ENCODE data around the gene CARS2. TPM values are rescaled to one million over a fixed set of nuclear protein-coding genes. Genes with fewer than 3 reads are reported as not detected.

Gene CARS2
- total RNA-seq, 4 donors from 2014 or later, result 49.0 to 78.1 (median 68.4) TPM

GRCh38 chr13:110651726-110652230 lies 54.1 kb downstream of the CARS2 start:
- H3K9me3 ChIP-seq, result no peaks in the 10 kb centered on the region
- TF ChIP-seq POLR2A (IDR thresholded peaks at IDR 0.05) (no peak), CTCF (IDR thresholded peaks at IDR 0.05) (no peak)
- H3K4me3 ChIP-seq (replicated peaks in 1 of 3), result no peak overlapping the region
- peak; percentile 49 to 59 for DNase-seq
- WGBS, 2 donors, result 39 to 50% methylated on average over 9 to 16 of the region's 16 CpGs
- H3K27me3 ChIP-seq, result no peaks in the 10 kb centered on the region
- H3K36me3 ChIP-seq, result peaks cover 0 to 8% of the 10 kb centered on the region in 2 donors
- intact Hi-C loops (cut with DNase I), result no loop called here
- H3K27ac ChIP-seq, result peak overlapping the region in 1 of 3 donors; percentile 20
- peaks cover 13% of the 10 kb centered on the region in 2 donors for H3K4me1 ChIP-seq

- no peak for DNase-seq
- WGBS, 2 donors, result 57 to 73% methylated on average over 13 to 14 of the region's 14 CpGs
- Histone ChIP-seq H3K27ac (peak overlapping the region in 1 of 3 donors; percentile 20), H3K27me3 (no peaks in the 10 kb centered on the region), H3K9me3 (no peaks in the 10 kb centered on the region), H3K4me1 (peaks cover 13% of the 10 kb centered on the region in 2 donors), H3K36me3 (peaks cover 0 to 8% of the 10 kb centered on the region in 2 donors), H3K4me3 (replicated peaks in 1 of 3) (no peak overlapping the region)
- TF ChIP-seq POLR2A (IDR thresholded peaks at IDR 0.05), result no peak
- TF ChIP-seq CTCF (IDR thresholded peaks at IDR 0.05), result no peak
- intact Hi-C loops (cut with DNase I), result no loop called here
Measured at GRCh38 chr13:110651271-110651670, 54.6 kb downstream of the CARS2 start.

GRCh38 chr13:110650436-110650835 lies 55.5 kb downstream of the CARS2 start:
- Histone ChIP-seq H3K9me3 (no peaks in the 10 kb centered on the region), H3K36me3 (peaks cover 0 to 8% of the 10 kb centered on the region in 2 donors), H3K27ac (no peak overlapping the region), H3K4me1 (peaks cover 13% of the 10 kb centered on the region in 2 donors), H3K27me3 (no peaks in the 10 kb centered on the region), H3K4me3 (replicated peaks in 1 of 3) (no peak overlapping the region)
- intact Hi-C loops (cut with DNase I), result no loop called here
- TF ChIP-seq CTCF (IDR thresholded peaks at IDR 0.05) (no peak), POLR2A (IDR thresholded peaks at IDR 0.05) (no peak)
- DNase-seq, result no peak
- WGBS, 2 donors, result 89 to 92% methylated on average over 10 to 13 of the region's 14 CpGs

GRCh38 chr13:110649551-110649950 lies 56.4 kb downstream of the CARS2 start:
- H3K4me3 ChIP-seq (replicated peaks in 1 of 3), result no peak overlapping the region
- H3K4me1 ChIP-seq, result peaks cover 13% of the 10 kb centered on the region in 2 donors
- no peak overlapping the region for H3K27ac ChIP-seq
- intact Hi-C loops (cut with DNase I), result loop anchor here (10.0 kb wide), 1 partner anchor 55 kb away; the partner anchor contains the start of gene CARS2
- DNase-seq, result no peak
- 83 to 84% methylated on average over 7 of the region's 7 CpGs for whole genome bisulfite sequencing, 2 donors
- H3K9me3 ChIP-seq, result no peaks in the 10 kb centered on the region
- H3K36me3 ChIP-seq, result peaks cover 0 to 8% of the 10 kb centered on the region in 2 donors
- TF ChIP-seq POLR2A (IDR thresholded peaks at IDR 0.05), result no peak
- no peak for TF ChIP-seq CTCF (IDR thresholded peaks at IDR 0.05)
- no peaks in the 10 kb centered on the region for H3K27me3 ChIP-seq

GRCh38 chr13:110648848-110649421 lies 57.0 kb downstream of the CARS2 start:
- Histone ChIP-seq H3K4me3 (replicated peaks in 1 of 3) (no peak overlapping the region), H3K9me3 (no peaks in the 10 kb centered on the region), H3K36me3 (peaks cover 4 to 8% of the 10 kb centered on the region in 2 donors), H3K27me3 (no peaks in the 10 kb centered on the region), H3K4me1 (peaks cover 13% of the 10 kb centered on the region in 2 donors), H3K27ac (no peak overlapping the region)
- intact Hi-C loops (cut with DNase I), result loop anchor here (10.0 kb wide), 1 partner anchor 56 kb away; the partner anchor contains the start of gene CARS2
- no peak for DNase-seq
- 90 to 96% methylated on average over 33 to 34 of the region's 35 CpGs for WGBS, 2 donors
- TF ChIP-seq CTCF (IDR thresholded peaks at IDR 0.05) (no peak), POLR2A (IDR thresholded peaks at IDR 0.05) (no peak)
